ENCODE measurements around the gene NPC1.
"Not testable (repeated sequence)": the region's sequence is repeated elsewhere in the genome, so short reads cannot be mapped to it uniquely, and the experiment has no call there.

The NPC1 gene

DNA sequence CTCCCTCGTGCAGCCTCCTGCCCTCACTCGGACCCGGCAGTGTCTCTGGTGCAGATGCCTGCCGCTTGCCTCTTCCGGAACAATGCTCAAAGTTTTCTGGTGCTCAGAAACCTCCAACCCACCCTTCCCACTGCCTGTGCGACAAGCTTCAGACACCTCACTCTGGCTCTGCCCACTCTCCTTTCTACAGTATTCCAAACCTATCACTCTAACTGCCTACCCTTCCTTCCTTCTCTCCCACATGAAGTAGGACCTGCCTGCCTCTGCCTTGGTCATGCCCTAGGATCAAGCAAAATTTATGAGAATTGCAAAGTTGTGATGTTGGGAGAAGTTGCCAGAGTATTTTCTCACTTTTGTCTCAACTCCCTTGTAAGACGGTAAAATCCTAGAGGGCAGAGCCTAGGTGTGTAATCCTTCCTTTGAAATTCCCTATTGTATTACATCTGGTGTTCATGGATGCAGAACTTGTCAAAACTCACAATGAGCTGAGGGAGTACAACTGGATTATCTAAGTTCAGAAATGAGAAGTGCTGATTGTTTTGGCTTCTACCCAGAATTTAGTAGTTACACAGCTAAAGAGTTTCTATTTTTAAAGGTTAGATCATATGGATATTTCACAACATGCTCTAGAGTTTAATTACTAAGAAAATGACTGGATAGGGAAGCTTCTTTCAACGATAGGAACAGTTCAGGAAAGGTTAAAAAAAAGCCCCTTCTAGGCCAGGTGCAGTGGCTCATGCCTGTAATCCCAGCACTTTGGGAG, 7.2 kb downstream of the NPC1 start:
- Histone ChIP-seq H3K36me3 (no peaks in the 10 kb centered on the region), H3K27ac (no peak overlapping the region), H3K4me3 (ENCODE audit: low read depth, low read length) (no peak overlapping the region), H3K27me3 (ENCODE audit: insufficient read depth, low read depth, severe bottlenecking) (no peaks in the 10 kb centered on the region), H3K9me3 (ENCODE audit: severe bottlenecking) (no peaks in the 10 kb centered on the region)
- TF ChIP-seq, protein P1, sequence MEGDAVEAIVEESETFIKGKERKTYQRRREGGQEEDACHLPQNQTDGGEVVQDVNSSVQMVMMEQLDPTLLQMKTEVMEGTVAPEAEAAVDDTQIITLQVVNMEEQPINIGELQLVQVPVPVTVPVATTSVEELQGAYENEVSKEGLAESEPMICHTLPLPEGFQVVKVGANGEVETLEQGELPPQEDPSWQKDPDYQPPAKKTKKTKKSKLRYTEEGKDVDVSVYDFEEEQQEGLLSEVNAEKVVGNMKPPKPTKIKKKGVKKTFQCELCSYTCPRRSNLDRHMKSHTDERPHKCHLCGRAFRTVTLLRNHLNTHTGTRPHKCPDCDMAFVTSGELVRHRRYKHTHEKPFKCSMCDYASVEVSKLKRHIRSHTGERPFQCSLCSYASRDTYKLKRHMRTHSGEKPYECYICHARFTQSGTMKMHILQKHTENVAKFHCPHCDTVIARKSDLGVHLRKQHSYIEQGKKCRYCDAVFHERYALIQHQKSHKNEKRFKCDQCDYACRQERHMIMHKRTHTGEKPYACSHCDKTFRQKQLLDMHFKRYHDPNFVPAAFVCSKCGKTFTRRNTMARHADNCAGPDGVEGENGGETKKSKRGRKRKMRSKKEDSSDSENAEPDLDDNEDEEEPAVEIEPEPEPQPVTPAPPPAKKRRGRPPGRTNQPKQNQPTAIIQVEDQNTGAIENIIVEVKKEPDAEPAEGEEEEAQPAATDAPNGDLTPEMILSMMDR (IDR thresholded peaks at IDR 0.05; ENCODE audit: low read depth, low read length), result no peak
- no peak for DNase-seq

DNA sequence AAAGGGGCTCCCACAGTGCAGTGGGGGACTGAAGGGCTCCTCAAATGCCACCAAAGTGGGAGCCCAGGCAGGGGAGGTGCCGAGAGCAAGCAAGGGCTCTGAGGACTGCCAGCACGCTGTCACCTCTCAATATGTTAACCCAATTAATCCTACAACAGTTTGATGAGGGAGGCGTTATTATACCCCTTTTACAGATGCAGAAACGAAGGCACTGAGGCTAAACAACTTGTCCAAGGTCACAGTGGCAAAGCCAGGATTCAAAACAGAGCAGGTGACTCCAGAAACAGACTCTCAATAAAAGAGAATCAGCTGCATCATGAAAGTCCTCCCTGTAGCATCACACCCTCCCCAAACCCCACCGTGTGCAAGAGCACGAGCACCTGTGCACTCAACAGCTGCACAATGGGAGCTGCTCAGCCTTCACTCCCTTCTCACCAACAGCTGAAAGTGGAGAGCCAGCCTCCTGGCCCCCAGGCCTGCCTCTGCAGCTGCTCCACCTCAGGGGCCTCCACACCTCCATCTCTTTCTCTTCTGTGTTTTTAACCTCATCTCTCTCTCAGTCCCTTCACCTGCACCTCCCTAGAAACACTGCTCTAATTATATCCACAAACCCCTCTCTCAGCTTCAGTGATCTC, 8.1 kb downstream of the NPC1 start:
- Histone ChIP-seq H3K9me3 (ENCODE audit: severe bottlenecking) (no peaks in the 10 kb centered on the region), H3K27ac (no peak overlapping the region), H3K27me3 (ENCODE audit: insufficient read depth, low read depth, severe bottlenecking) (no peaks in the 10 kb centered on the region), H3K36me3 (no peaks in the 10 kb centered on the region), H3K4me3 (ENCODE audit: low read depth, low read length) (no peak overlapping the region)
- no peak for DNase-seq
- TF ChIP-seq, protein P1 (IDR thresholded peaks at IDR 0.05; ENCODE audit: low read depth, low read length), result no peak

DNA sequence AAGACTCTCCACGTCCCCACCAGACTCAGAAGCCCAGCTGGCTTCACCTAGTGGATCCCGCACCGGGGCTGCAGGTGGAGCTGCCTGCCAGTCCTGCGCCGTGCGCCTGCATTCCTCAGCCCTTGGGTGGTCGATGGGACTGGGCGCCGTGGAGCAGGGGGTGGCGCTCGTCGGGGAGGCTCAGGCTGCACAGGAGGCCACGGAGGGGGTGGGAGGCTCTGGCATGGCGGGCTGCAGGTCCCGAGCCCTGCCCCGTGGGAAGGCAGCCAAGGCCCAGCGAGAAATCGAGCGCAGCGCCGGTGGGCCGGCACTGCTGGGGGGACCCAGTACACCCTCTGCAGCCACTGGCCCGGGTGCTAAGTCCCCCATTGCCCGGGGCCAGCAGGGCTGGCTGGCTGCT, 8.8 kb downstream of the NPC1 start:
- H3K27ac ChIP-seq; H3K27me3 ChIP-seq (ENCODE audit: insufficient read depth, low read depth, severe bottlenecking); DNase-seq; H3K36me3 ChIP-seq; H3K4me3 ChIP-seq (ENCODE audit: low read depth, low read length); H3K9me3 ChIP-seq (ENCODE audit: severe bottlenecking): not testable (repeated sequence)

DNA sequence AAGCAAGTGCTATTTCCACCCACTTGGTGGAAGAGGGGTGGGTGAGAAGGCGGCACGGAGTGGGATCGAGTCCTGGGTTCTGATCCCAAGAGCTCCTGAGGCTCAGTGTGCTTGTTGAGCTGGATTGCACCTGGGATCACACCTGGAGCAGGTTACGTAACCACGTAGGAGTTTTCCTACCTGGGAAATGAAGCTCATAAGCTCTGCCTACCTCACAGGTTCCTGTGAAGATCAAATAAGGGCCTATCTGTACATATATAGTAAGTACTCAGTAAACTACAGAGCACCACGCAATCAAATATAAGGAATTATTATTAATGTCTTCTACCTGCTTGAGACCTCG, 11.0 kb downstream of the NPC1 start:
- TF ChIP-seq, protein P1 (IDR thresholded peaks at IDR 0.05; ENCODE audit: low read depth, low read length), result no peak
- Histone ChIP-seq H3K27me3 (ENCODE audit: insufficient read depth, low read depth, severe bottlenecking) (no peaks in the 10 kb centered on the region), H3K36me3 (no peaks in the 10 kb centered on the region; the same call in 1 of the 2 replicates), H3K27ac (no peak overlapping the region), H3K4me3 (ENCODE audit: low read depth, low read length) (no peak overlapping the region), H3K9me3 (ENCODE audit: severe bottlenecking) (no peaks in the 10 kb centered on the region)
- no peak for DNase-seq

DNA sequence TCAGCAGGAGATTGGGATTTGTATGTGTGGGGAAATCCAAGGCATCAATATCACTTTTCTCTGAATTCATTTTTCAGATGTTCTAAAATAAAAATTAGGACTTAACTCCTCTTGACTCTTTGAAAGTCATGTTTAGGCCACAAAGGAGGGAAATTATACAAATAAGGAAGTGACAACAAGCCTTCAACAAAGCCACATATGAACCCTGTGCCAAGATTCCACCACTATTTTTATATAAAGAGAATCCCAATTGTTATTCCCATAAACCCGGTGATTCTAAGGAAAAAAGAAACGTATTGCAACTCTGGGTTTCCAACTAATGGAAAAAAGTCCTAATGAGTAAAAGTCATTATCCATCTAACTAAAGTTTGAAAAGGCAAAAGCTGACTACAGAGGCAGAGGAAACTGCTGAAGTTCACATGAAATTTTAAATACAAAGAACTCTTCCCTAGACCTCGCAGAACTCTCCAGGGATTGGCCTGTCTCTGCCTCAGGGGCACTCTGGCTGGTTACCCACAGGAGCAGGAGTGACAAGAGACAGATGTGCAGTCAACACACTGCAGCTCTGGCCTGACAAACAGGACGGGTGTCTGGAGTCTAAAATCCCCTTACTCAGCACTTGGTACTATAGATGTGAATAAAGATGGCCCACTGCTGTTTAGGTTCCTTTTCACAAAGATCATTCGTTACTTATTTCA, 11.5 kb downstream of the NPC1 start:
- H3K36me3 ChIP-seq, result no peaks in the 10 kb centered on the region; the same call in 1 of the 2 replicates
- H3K27ac ChIP-seq, result no peak overlapping the region
- TF ChIP-seq, protein P1 (IDR thresholded peaks at IDR 0.05; ENCODE audit: low read depth, low read length), result no peak
- no peak for DNase-seq
- H3K4me3 ChIP-seq (ENCODE audit: low read depth, low read length), result no peak overlapping the region
- H3K9me3 ChIP-seq (ENCODE audit: severe bottlenecking), result no peaks in the 10 kb centered on the region
- H3K27me3 ChIP-seq (ENCODE audit: insufficient read depth, low read depth, severe bottlenecking), result no peaks in the 10 kb centered on the region
